IMR-90 (cell line): ENCODE measurements around the gene IP6K2. TPM values are rescaled to one million over a fixed set of nuclear protein-coding genes. Genes with fewer than 3 reads are reported as not detected.

ENCODE experiments used
- ATAC-seq: fragments of 200-7000 bp; cut with Tn5 transposase; 2 replicates; pipeline ENCODE4 v1.9.1; 2020; ENCODE audit warnings: low read depth, mild to moderate bottlenecking, moderate library complexity
- BruUV-seq: library from RNA; stranded (reverse); fragments of 400-500 nt; replicated peaks from 2 replicates; lab custom pipeline; 2021; lab: Mats Ljungman, UMichigan
- CTCF ChIA-PET: fragments of 300-600 bp; formaldehyde crosslinking; extraction: SDS; loops from one replicate; lab custom pipeline; 2021; ENCODE audit warnings: antibody characterized with exemption; lab: Yijun Ruan, JAX
- POLR2A ChIA-PET: fragments of 300-600 bp; sonication (Branson Sonifier 250); formaldehyde crosslinking; loops from one replicate; lab custom pipeline; 2022; ENCODE audit warnings: antibody characterized with exemption; ENCODE audit not compliant: unreplicated experiment; lab: Charles Lee
- DNase-seq: peaks from one replicate; pipeline ENCODE4 v3.0.0; 2013
- H2AFZ ChIP-seq: replicated peaks from 2 replicates; pipeline ENCODE3; 2013; ENCODE audit warnings: low read length, mild to moderate bottlenecking; ENCODE audit not compliant: poor library complexity
- H2AK5ac ChIP-seq: 2 replicates; pipeline ENCODE4 v1.6.1; 2013; ENCODE audit warnings: low read depth, low read length, inconsistent platforms
- H2AK9ac ChIP-seq: replicated peaks from 2 replicates; pipeline ENCODE3; 2013; ENCODE audit warnings: mild to moderate bottlenecking, low read depth, low read length, moderate library complexity; ENCODE audit not compliant: poor library complexity
- H2BK120ac ChIP-seq: 2 replicates; pipeline ENCODE4 v1.6.1; 2013; ENCODE audit warnings: low read depth, low read length, inconsistent platforms
- H2BK15ac ChIP-seq: 3 replicates; pipeline ENCODE4 v1.6.1; 2013; ENCODE audit warnings: low read depth, low read length, inconsistent platforms
- H2BK20ac ChIP-seq: 2 replicates; pipeline ENCODE4 v1.6.1; 2013; ENCODE audit warnings: low read depth, mild to moderate bottlenecking, inconsistent platforms, low read length, moderate library complexity
- H2BK5ac ChIP-seq: 2 replicates; pipeline ENCODE4 v1.6.1; 2013; ENCODE audit warnings: mild to moderate bottlenecking, low read depth, low read length, inconsistent platforms; ENCODE audit not compliant: poor library complexity, severe bottlenecking
- H3K14ac ChIP-seq: replicated peaks from 2 replicates; pipeline ENCODE4 v1.6.1; 2013; ENCODE audit warnings: low read depth, low read length, inconsistent platforms
- H3K18ac ChIP-seq: 2 replicates; pipeline ENCODE4 v1.6.1; 2013; ENCODE audit warnings: low read depth, low read length, control low read depth
- H3K23ac ChIP-seq: 2 replicates; pipeline ENCODE4 v1.6.1; 2013; ENCODE audit warnings: low read depth, low read length, inconsistent platforms
- H3K27ac ChIP-seq: 2 replicates; pipeline ENCODE4 v1.5.1; 2013; ENCODE audit warnings: mild to moderate bottlenecking, control low read depth, low read length; ENCODE audit not compliant: insufficient read depth
- H3K27me3 ChIP-seq: 2 replicates; pipeline ENCODE4 v1.6.1; 2013; ENCODE audit warnings: low read length; ENCODE audit not compliant: control insufficient read depth, insufficient read depth
- H3K36me3 ChIP-seq: 2 replicates; pipeline ENCODE4 v1.6.1; 2013; ENCODE audit warnings: low read length, mixed read lengths; ENCODE audit not compliant: control insufficient read depth, insufficient read depth
- H3K4ac ChIP-seq: 2 replicates; pipeline ENCODE4 v1.6.1; 2013; ENCODE audit warnings: low read depth, low read length, inconsistent platforms
- H3K4me1 ChIP-seq: 2 replicates; pipeline ENCODE4 v1.6.1; 2013; ENCODE audit warnings: low read length, mixed read lengths; ENCODE audit not compliant: control insufficient read depth, insufficient read depth
- H3K4me2 ChIP-seq: 2 replicates; pipeline ENCODE4 v1.6.1; 2013; ENCODE audit warnings: low read depth, mild to moderate bottlenecking, control low read depth, low read length, moderate library complexity
- H3K4me3 ChIP-seq: 2 replicates; pipeline ENCODE4 v1.5.1; 2013; ENCODE audit warnings: low read depth, mild to moderate bottlenecking, control low read depth, low read length, moderate library complexity; ENCODE audit not compliant: insufficient read depth
- H3K56ac ChIP-seq: 2 replicates; pipeline ENCODE4 v1.6.1; 2013; ENCODE audit warnings: low read length, inconsistent platforms; ENCODE audit not compliant: insufficient read depth; ENCODE audit errors: extremely low read depth
- H3K79me1 ChIP-seq, 2 experiments: 2 replicates each; pipeline ENCODE4 v1.6.1; 2013; ENCODE audit warnings: low read length in 2 of 2, inconsistent platforms in 1 of 2, low read depth in 1 of 2
- H3K9ac ChIP-seq: 2 replicates; pipeline ENCODE4 v1.6.1; 2013; ENCODE audit warnings: low read depth, low read length, control low read depth
- H3K9me1 ChIP-seq: 2 replicates; pipeline ENCODE4 v1.6.1; 2013; ENCODE audit warnings: low read length, inconsistent platforms; ENCODE audit not compliant: insufficient read depth
- H3K9me3 ChIP-seq: 2 replicates; pipeline ENCODE4 v1.6.1; 2013; ENCODE audit warnings: low read length; ENCODE audit not compliant: control insufficient read depth, insufficient read depth
- H4K20me1 ChIP-seq: 2 replicates; pipeline ENCODE4 v1.6.1; 2013; ENCODE audit warnings: low read length, inconsistent platforms; ENCODE audit not compliant: insufficient read depth
- H4K5ac ChIP-seq: 2 replicates; pipeline ENCODE4 v1.6.1; 2013; ENCODE audit warnings: mild to moderate bottlenecking, low read depth, low read length, control low read depth
- H4K8ac ChIP-seq, 2 experiments: 2 replicates each; pipeline ENCODE4 v1.6.1; 2013; ENCODE audit warnings: low read depth in 2 of 2, low read length in 2 of 2, control low read depth in 1 of 2, inconsistent platforms in 1 of 2
- H4K91ac ChIP-seq: 2 replicates; pipeline ENCODE4 v1.6.1; 2013; ENCODE audit warnings: low read depth, low read length, inconsistent platforms; ENCODE audit not compliant: insufficient read depth
- BHLHE40 ChIP-seq: fragments of 150-350 bp; IDR thresholded peaks from 2 replicates; pipeline ENCODE4 v1.6.1; 2016; ENCODE audit warnings: mild to moderate bottlenecking, low read depth, low read length
- CEBPB ChIP-seq: IDR thresholded peaks from 2 replicates; pipeline ENCODE4 v1.6.1; 2012; ENCODE audit warnings: low read depth, low read length, improper control_type of control experiment
- CHD1 ChIP-seq: IDR thresholded peaks from 2 replicates; pipeline ENCODE4 v1.6.1; 2012; ENCODE audit warnings: low read depth, low read length, improper control_type of control experiment
- MAFK ChIP-seq: IDR thresholded peaks from 2 replicates; pipeline ENCODE4 v1.6.1; 2012; ENCODE audit warnings: low read depth, low read length, improper control_type of control experiment
- MAZ ChIP-seq: IDR thresholded peaks from 2 replicates; pipeline ENCODE4 v1.6.1; 2012; ENCODE audit warnings: low read depth, mild to moderate bottlenecking, low read length, improper control_type of control experiment, moderate library complexity, borderline replicate concordance
- MXI1 ChIP-seq: IDR thresholded peaks from 2 replicates; pipeline ENCODE4 v1.6.1; 2012; ENCODE audit warnings: low read depth, mild to moderate bottlenecking, low read length, moderate library complexity, borderline replicate concordance
- NFE2L2 ChIP-seq: fragments of 150-350 bp; IDR thresholded peaks from 2 replicates; pipeline ENCODE4 v1.6.1; 2016; ENCODE audit warnings: low read depth, mild to moderate bottlenecking, low read length
- POLR2A ChIP-seq: IDR thresholded peaks from 2 replicates; pipeline ENCODE4 v1.6.1; 2012; ENCODE audit warnings: mild to moderate bottlenecking, low read depth, low read length
- RAD21 ChIP-seq: IDR thresholded peaks from 2 replicates; pipeline ENCODE4 v1.6.1; 2012; ENCODE audit warnings: low read length, improper control_type of control experiment
- RCOR1 ChIP-seq: IDR thresholded peaks from 2 replicates; pipeline ENCODE4 v1.6.1; 2012; ENCODE audit warnings: mild to moderate bottlenecking, low read length, improper control_type of control experiment; ENCODE audit not compliant: insufficient replicate concordance
- WGBS, 2 experiments: methylation state at CpG; one replicate each; pipeline versions ENCODE4 v1.1.5 to v1.1.7; 2013; ENCODE audit warnings: missing lambda C conversion rate in 2 of 2; ENCODE audit not compliant: insufficient read length in 1 of 2; ENCODE audit errors: extremely low coverage in 2 of 2; 5-methylcytosine and 5-hydroxymethylcytosine counted together
- dilution Hi-C: fragments of 300-500 bp; cut with HindIII; formaldehyde crosslinking; loops from one replicate; pipeline ENCODE4 v1.14.3; 2018; ENCODE audit warnings: low sequenced_read_pairs; ENCODE audit not compliant: unreplicated experiment
- in situ Hi-C: fragments of 300-500 bp; cut with MboI; formaldehyde crosslinking; loops from 3 replicates; pipeline ENCODE4 v1.14.3; 2019; ENCODE audit warnings: low sequenced_read_pairs, inconsistent platforms, mixed read lengths
- intact Hi-C: fragments of 100-400 bp; cut with micrococcal nuclease; formaldehyde crosslinking; loops from 2 replicates; pipeline ENCODE4 v1.10.0; 2022
- polyA plus RNA-seq, 3 experiments: library from polyadenylated mRNA; depleted of rRNA; stranded (reverse); fragments of >200 nt; gene quantifications; 2 replicates each; pipeline ENCODE4 v1.2.3, GENCODE V29; 2012; ENCODE audit warnings: low replicate concordance in 1 of 3
- total RNA-seq: library from RNA; depleted of rRNA; stranded (reverse); fragments of >200 nt; gene quantifications from 2 replicates; pipeline ENCODE4 v1.2.3, GENCODE V29; 2012
- TF ChIP-seq, protein P1 (sequence below): conservative IDR thresholded peaks from 2 replicates; pipeline ENCODE4 v1.5.1; 2012; ENCODE audit warnings: mild to moderate bottlenecking, low read depth, low read length, improper control_type of control experiment
- TF ChIP-seq, protein P2 (sequence below): fragments of 150-350 bp; IDR thresholded peaks from 2 replicates; pipeline ENCODE4 v1.6.1; 2016; ENCODE audit warnings: low read depth, mild to moderate bottlenecking, low read length, moderate library complexity, borderline replicate concordance

IP6K2 gene
- total and polyA plus RNA-seq, 2 of the 4 experiments (the other 2 are of a cell fraction) = 73.7 to 169 TPM

DNA sequence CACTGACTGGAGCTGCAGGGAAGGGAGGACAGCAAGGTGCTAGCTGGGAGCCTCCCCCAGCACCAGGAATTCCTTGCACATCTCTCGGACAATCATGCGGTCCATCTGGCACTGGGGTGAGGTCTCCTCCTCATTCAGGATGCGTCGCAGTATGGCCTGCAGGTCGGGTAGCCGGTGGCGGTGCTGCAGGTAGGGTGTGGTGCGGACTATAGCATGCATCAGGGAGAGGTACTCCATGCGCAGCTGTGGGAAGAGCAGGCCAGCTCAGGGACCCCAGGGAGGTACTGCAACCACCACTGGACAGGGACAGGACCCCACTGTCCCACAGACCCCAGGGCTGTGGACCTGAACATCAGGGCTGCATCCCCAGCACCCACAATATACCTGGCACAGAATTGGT, 42.5 kb downstream of the IP6K2 start:
- H3K4me2 ChIP-seq = no peak overlapping the region
- no peak overlapping the region for H2BK120ac ChIP-seq
- no peak overlapping the region for H2BK20ac ChIP-seq
- H3K14ac ChIP-seq = no peak overlapping the region
- no peak for ATAC-seq
- H3K9me1 ChIP-seq = peaks cover 21% of the 10 kb centered on the region
- H2AK5ac ChIP-seq = no peak overlapping the region
- dilution Hi-C loops (no loop called here), in situ Hi-C loops (no loop called here), intact Hi-C loops (no loop called here)
- no peak overlapping the region for H2AK9ac ChIP-seq
- H4K20me1 ChIP-seq = peaks cover 12% of the 10 kb centered on the region; the same call in 1 of the 2 replicates
- H3K4ac ChIP-seq = no peak overlapping the region
- TF ChIP-seq MXI1 (no peak), RCOR1 (no peak), RAD21 (no peak), CEBPB (no peak), NFE2L2 (no peak), CHD1 (no peak), BHLHE40 (no peak), MAZ (no peak), MAFK (no peak), POLR2A (no peak)
- TF ChIP-seq, protein P1, sequence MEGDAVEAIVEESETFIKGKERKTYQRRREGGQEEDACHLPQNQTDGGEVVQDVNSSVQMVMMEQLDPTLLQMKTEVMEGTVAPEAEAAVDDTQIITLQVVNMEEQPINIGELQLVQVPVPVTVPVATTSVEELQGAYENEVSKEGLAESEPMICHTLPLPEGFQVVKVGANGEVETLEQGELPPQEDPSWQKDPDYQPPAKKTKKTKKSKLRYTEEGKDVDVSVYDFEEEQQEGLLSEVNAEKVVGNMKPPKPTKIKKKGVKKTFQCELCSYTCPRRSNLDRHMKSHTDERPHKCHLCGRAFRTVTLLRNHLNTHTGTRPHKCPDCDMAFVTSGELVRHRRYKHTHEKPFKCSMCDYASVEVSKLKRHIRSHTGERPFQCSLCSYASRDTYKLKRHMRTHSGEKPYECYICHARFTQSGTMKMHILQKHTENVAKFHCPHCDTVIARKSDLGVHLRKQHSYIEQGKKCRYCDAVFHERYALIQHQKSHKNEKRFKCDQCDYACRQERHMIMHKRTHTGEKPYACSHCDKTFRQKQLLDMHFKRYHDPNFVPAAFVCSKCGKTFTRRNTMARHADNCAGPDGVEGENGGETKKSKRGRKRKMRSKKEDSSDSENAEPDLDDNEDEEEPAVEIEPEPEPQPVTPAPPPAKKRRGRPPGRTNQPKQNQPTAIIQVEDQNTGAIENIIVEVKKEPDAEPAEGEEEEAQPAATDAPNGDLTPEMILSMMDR = no peak
- TF ChIP-seq, protein P2, sequence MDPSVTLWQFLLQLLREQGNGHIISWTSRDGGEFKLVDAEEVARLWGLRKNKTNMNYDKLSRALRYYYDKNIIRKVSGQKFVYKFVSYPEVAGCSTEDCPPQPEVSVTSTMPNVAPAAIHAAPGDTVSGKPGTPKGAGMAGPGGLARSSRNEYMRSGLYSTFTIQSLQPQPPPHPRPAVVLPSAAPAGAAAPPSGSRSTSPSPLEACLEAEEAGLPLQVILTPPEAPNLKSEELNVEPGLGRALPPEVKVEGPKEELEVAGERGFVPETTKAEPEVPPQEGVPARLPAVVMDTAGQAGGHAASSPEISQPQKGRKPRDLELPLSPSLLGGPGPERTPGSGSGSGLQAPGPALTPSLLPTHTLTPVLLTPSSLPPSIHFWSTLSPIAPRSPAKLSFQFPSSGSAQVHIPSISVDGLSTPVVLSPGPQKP = no peak
- no peak overlapping the region for H3K18ac ChIP-seq
- DNase-seq = no peak
- H3K4me1 ChIP-seq = peaks cover 11% of the 10 kb centered on the region
- no peaks in the 10 kb centered on the region for H3K27me3 ChIP-seq
- CTCF ChIA-PET = no interaction called here
- H3K27ac ChIP-seq = no peak overlapping the region
- POLR2A ChIA-PET = no interaction called here
- no peak overlapping the region for H3K23ac ChIP-seq
- H3K4me3 ChIP-seq = no peak overlapping the region
- no peaks in the 10 kb centered on the region for H3K9me3 ChIP-seq
- H3K36me3 ChIP-seq = peaks cover 55% of the 10 kb centered on the region
- H4K91ac ChIP-seq = no peak overlapping the region
- peaks cover 0 to 22% of the 10 kb centered on the region in 2 experiments; a peak in 1 of 4 replicates for H3K79me1 ChIP-seq
- H4K5ac ChIP-seq = no peak overlapping the region
- no peak overlapping the region for H2BK15ac ChIP-seq
- H3K56ac ChIP-seq = no peak overlapping the region
- H2BK5ac ChIP-seq = no peak overlapping the region
- H4K8ac ChIP-seq = no peak overlapping the region
- WGBS, 2 experiments = no CpG with 5 or more reads among the region's 9 CpGs
- BruUV-seq = no TSS peak
- H3K9ac ChIP-seq = no peak overlapping the region
- no peak overlapping the region for H2AFZ ChIP-seq
